ENCODE results near the gene ATG10. TPM values are rescaled to one million over a fixed set of nuclear protein-coding genes. Genes with fewer than 3 reads are reported as not detected.

Gene ATG10
- total and polyA plus RNA-seq, 2 of the 13 experiments (the other 11 are each of a cell fraction or from before 2014, with no cell fraction given) = 2.0 to 5.7 TPM

- Histone ChIP-seq H3K36me3 (replicated peaks in 1 of 2; ENCODE audit: control insufficient read depth in 1 of 2, insufficient read depth in 2 of 2, low read length in 2 of 2) (no peaks in the 10 kb centered on the region), H3K4me3 (replicated peaks in 1 of 3; ENCODE audit: insufficient read depth in 1 of 3, low read depth in 2 of 3, low read length in 3 of 3) (no peak overlapping the region), H3K4me1 (ENCODE audit: insufficient read depth, low read length) (no peaks in the 10 kb centered on the region), H4K20me1 (ENCODE audit: insufficient read depth, low read length) (no peaks in the 10 kb centered on the region), H3K27me3 (ENCODE audit: control insufficient read depth in 1 of 2, insufficient read depth in 2 of 2, low read length in 2 of 2) (no peaks in the 10 kb centered on the region), H3K4me2 (ENCODE audit: low read depth, low read length) (no peak overlapping the region), H3K79me2 (ENCODE audit: insufficient read depth, low read length) (no peaks in the 10 kb centered on the region), H3K9ac (ENCODE audit: insufficient read depth, low read depth, low read length) (no peak overlapping the region), H3K9me3 (ENCODE audit: low read length) (no peaks in the 10 kb centered on the region), H2AFZ (ENCODE audit: low read length) (no peak overlapping the region), H3K27ac (ENCODE audit: extremely low read length, insufficient read depth, low read length) (no peak overlapping the region)
- DNase-seq (ENCODE audit: low spot score) = no peak
- TF ChIP-seq ATF7 (IDR thresholded peaks at IDR 0.05) (0 out of 2 replicates have a peak, but pooled peaks have one; percentile 8), ATF7 (CRISPR knock-in tag; IDR thresholded peaks at IDR 0.05) (no peak), BCL6 (CRISPR knock-in tag; IDR thresholded peaks at IDR 0.05) (no peak), AHDC1 (CRISPR knock-in tag; IDR thresholded peaks at IDR 0.05; ENCODE audit: borderline replicate concordance) (no peak)
- 95% methylated on average over 1 of the region's 1 CpG for WGBS (ENCODE audit: low lambda C conversion rate)
- intact Hi-C loops (cut with micrococcal nuclease; ENCODE audit: unreplicated experiment) = no loop called here
- in situ Hi-C loops (cut with HindIII; ENCODE audit: extremely low pct_ligation_motif_present, low pct_unique_long_range_greater_than_20kb) = no loop called here
- no TSS peak for BruUV-seq (replicated peaks)
- CTCF ChIA-PET (ENCODE audit: low intra/inter-chr PET ratio, low total read pairs) = no interaction called here
- FAIRE-seq = no peak
- no peak for ATAC-seq
- POLR2A ChIA-PET = no interaction called here
Measured at GRCh38 chr5:82147860-82148573, 176.2 kb downstream of the ATG10 start.
